Cardiac muscle cell (in vitro differentiated cells and primary cell): Measurements from ENCODE around the gene ARHGAP33. TPM values are rescaled to one million over a fixed set of nuclear protein-coding genes. Genes with fewer than 3 reads are reported as not detected.

ENCODE experiments used
- DNase-seq, 2 donors: peaks; one replicate each; pipeline versions ENCODE4 v3.0.0 to v3.0.0-alpha.2; 2010 to 2017; ENCODE audit warnings: low read depth in 1 of 2, low spot score in 1 of 2
- H3K27ac ChIP-seq: fragments of 200-600 bp; sonication (generic); 2 replicates; pipeline ENCODE4 v1.5.1; 2016
- H3K27me3 ChIP-seq: fragments of 200-600 bp; sonication (generic); 2 replicates; pipeline ENCODE4 v1.6.0; 2016; ENCODE audit warnings: control low read depth
- H3K36me3 ChIP-seq: fragments of 200-600 bp; sonication (generic); 2 replicates; pipeline ENCODE4 v1.5.1; 2016; ENCODE audit warnings: control low read depth
- H3K4me1 ChIP-seq: fragments of 200-600 bp; sonication (generic); 2 replicates; pipeline ENCODE4 v1.8.1; 2017; ENCODE audit warnings: low read depth, mild to moderate bottlenecking, mixed run types
- H3K4me3 ChIP-seq: fragments of 200-600 bp; sonication (generic); 2 replicates; pipeline ENCODE4 v1.5.1; 2016; ENCODE audit warnings: mild to moderate bottlenecking
- H3K9me3 ChIP-seq: fragments of 200-600 bp; sonication (generic); 2 replicates; pipeline ENCODE4 v1.5.1; 2017; ENCODE audit warnings: low read depth, mild to moderate bottlenecking, control low read depth
- CTCF ChIP-seq: IDR thresholded peaks from 2 replicates; pipeline ENCODE4 v1.5.1; 2012; ENCODE audit warnings: low read depth, mild to moderate bottlenecking, low read length
- polyA plus RNA-seq: library from polyadenylated mRNA; unstranded; fragments of >200 nt; fragmentation: Nextera tagmentation; extraction: Ambion mirVana; gene quantifications from 2 replicates; pipeline ENCODE4 v1.2.1, GENCODE V29; 2016
- total RNA-seq: library from RNA; depleted of rRNA; stranded (reverse); fragments of >200 nt; gene quantifications from 2 replicates; pipeline ENCODE4 v1.2.3, GENCODE V29; 2016

Gene ARHGAP33
- total and polyA plus RNA-seq, 2 experiments from 2014 or later: 16.1 to 47.4 TPM

- TF ChIP-seq CTCF: no peak
- DNase-seq: peak in 1 of 2 donors; percentile 72
- Histone ChIP-seq H3K9me3 (no peaks in the 10 kb centered on the region), H3K36me3 (no peaks in the 10 kb centered on the region), H3K4me3 (no peak overlapping the region), H3K4me1 (peaks cover 1% of the 10 kb centered on the region), H3K27ac (no peak overlapping the region), H3K27me3 (no peaks in the 10 kb centered on the region)
These were observed 2.2 kb upstream of the ARHGAP33 start for GRCh38 chr19:35773020-35773806.

DNA sequence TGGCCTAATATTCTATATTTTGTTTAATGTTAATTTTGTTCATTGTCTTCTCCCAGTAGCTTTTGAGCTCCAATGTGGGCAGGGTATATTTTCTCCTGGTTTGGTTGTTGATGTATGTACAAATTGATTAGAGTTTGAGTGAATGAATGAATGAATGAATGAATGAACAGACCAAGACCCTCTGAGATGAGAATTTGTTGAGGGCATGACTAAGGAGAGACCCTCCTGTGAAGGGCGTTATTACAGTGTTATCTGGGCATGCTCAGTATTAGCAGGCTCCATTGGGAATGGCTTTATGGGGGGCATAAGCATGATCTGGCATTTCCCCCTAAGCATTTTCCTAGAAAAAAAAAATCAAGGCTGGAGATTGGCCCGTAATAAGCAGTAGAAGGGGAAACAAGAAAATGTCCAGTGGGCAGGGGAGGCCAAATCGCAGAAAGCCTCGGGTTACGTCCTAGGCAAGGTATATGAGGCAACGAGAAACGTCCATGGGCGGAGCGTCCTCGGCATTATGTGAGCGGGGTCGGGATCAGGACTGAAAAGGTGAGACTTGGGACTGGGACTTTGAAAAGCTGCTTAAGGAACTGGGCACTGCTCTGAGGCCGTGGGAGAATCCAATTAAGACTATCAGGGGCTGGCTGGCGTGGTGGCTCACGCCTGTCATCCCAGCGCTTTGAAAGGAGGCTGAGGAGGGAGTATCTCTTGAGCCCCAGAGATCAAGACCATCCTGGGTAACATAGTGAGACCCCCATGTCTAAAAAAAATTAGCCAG is 904 bp upstream of the ARHGAP33 start:
- peak overlapping the region; percentile 99 for H3K4me3 ChIP-seq

DNA sequence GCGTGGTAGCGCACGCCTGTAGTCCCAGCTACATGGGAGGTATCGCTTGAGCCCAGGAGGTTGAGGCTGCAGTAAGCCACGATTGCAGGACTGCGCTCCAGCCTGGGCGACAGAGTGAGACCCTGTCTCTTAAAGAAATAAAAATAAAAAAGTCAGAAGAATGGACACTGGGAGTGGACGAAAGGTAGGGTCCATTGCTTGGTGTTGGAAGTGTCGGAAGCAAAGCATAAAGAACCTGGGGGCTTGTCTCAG is 392 bp upstream of the ARHGAP33 start:
- H3K36me3 ChIP-seq: no peaks in the 10 kb centered on the region
- H3K4me1 ChIP-seq: no peaks in the 10 kb centered on the region
- no peaks in the 10 kb centered on the region for H3K27me3 ChIP-seq
- H3K9me3 ChIP-seq: no peaks in the 10 kb centered on the region
- no peak overlapping the region for H3K27ac ChIP-seq
- no peak for DNase-seq
- no peak for TF ChIP-seq CTCF
- peak overlapping the region; percentile 99 for H3K4me3 ChIP-seq

More for the DNA sequence above, 904 bp upstream of the ARHGAP33 start:
- no peak overlapping the region for H3K27ac ChIP-seq
- DNase-seq: no peak
- H3K27me3 ChIP-seq: no peaks in the 10 kb centered on the region
- no peak for TF ChIP-seq CTCF
- H3K4me1 ChIP-seq: no peaks in the 10 kb centered on the region
- no peaks in the 10 kb centered on the region for H3K36me3 ChIP-seq
- H3K9me3 ChIP-seq: no peaks in the 10 kb centered on the region

GRCh38 chr19:35776102-35776788 is 881 bp downstream of the ARHGAP33 start:
- no peak overlapping the region for H3K27ac ChIP-seq
- no peaks in the 10 kb centered on the region for H3K4me1 ChIP-seq
- TF ChIP-seq CTCF: no peak
- peak overlapping the region; percentile 99 for H3K4me3 ChIP-seq
- no peak for DNase-seq
- H3K27me3 ChIP-seq: no peaks in the 10 kb centered on the region
- no peaks in the 10 kb centered on the region for H3K36me3 ChIP-seq
- no peaks in the 10 kb centered on the region for H3K9me3 ChIP-seq

DNA sequence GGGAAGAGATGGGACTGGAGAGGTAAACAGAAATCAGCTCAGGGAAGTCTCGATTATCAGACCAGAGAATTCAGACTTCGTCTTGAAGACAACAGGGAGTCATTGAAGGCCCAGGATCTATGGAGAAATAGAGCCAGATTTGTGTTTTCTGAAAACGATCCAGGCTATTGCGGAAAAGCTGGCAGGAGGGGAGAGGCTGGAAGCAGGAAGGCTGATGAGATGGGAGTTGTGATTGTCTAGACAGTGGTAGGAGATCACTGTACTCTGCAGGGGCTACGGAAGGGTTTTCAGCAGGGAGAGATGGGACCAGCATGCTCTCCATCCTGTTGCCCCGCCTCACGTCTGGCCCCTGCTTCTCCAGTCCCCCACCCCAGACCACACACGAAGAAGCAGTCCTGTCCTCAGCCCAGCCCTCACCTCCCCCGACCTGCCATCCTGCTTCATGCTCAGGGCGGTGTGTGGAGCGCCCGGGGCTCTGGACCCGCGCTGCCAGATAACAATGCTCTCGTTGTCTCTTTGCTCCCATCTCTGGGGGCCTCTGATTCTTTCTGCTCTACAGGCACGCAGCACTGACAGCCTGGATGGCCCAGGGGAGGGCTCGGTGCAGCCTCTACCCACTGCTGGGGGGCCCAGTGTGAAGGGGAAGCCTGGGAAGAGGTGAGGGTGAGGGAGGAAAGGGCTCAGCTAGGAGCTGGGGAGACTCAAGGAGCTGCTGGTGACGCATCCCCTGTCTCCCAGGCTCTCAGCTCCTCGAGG is 1.9 kb downstream of the ARHGAP33 start:
- no peaks in the 10 kb centered on the region for H3K27me3 ChIP-seq
- peak in 1 of 2 donors; percentile 15 for DNase-seq
- H3K27ac ChIP-seq: no peak overlapping the region
- H3K9me3 ChIP-seq: no peaks in the 10 kb centered on the region
- no peak for TF ChIP-seq CTCF
- no peaks in the 10 kb centered on the region for H3K4me1 ChIP-seq
- H3K4me3 ChIP-seq: no peak overlapping the region
- no peaks in the 10 kb centered on the region for H3K36me3 ChIP-seq
